Fibroblast of lung (primary cell): Measurements from ENCODE around the gene NPAS1.

ENCODE experiments used
- EZH2 ChIP-seq: IDR thresholded peaks from 2 replicates; pipeline ENCODE4 v1.5.1; 2012; ENCODE audit warnings: low read length, control low read depth, mild to moderate bottlenecking; ENCODE audit errors: missing control alignments
- TF ChIP-seq, protein P1 (sequence below), 2 donors: IDR thresholded peaks in 1 of 2; conservative IDR thresholded peaks in 1 of 2; 1 replicate in 1 of 2; 2 replicates in 1 of 2; pipeline ENCODE4 v1.5.1; 2011 to 2012; ENCODE audit warnings: low read length in 2 of 2, control low read depth in 1 of 2, inconsistent platforms in 1 of 2, low read depth in 1 of 2, mild to moderate bottlenecking in 1 of 2

DNA sequence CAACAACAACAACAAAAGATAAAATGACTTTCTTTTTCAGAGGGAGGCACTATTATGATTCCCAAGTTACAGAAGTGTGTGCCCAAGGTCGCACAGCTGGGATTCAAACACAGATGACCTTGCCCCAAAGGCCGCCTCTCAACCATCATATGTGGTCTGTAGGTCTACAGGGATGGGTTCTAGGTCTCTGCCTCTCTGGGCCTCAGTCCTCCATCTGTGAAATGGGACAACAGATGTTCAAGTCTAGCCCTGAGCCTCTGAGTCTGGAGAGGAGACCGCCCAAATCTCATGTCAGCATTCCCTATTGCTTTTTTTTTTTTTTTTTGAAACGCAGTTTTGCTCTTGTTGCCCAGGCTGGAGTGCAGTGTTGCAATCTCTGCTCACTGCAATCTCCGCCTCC lies 4.9 kb downstream of the NPAS1 start:
- TF ChIP-seq, protein P1, sequence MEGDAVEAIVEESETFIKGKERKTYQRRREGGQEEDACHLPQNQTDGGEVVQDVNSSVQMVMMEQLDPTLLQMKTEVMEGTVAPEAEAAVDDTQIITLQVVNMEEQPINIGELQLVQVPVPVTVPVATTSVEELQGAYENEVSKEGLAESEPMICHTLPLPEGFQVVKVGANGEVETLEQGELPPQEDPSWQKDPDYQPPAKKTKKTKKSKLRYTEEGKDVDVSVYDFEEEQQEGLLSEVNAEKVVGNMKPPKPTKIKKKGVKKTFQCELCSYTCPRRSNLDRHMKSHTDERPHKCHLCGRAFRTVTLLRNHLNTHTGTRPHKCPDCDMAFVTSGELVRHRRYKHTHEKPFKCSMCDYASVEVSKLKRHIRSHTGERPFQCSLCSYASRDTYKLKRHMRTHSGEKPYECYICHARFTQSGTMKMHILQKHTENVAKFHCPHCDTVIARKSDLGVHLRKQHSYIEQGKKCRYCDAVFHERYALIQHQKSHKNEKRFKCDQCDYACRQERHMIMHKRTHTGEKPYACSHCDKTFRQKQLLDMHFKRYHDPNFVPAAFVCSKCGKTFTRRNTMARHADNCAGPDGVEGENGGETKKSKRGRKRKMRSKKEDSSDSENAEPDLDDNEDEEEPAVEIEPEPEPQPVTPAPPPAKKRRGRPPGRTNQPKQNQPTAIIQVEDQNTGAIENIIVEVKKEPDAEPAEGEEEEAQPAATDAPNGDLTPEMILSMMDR (conservative IDR thresholded peaks at IDR 0.05 in 1 of 2, IDR thresholded peaks at IDR 0.05 in 1 of 2; ENCODE audit: low read depth in 1 of 2, low read length in 2 of 2) = no peak
- TF ChIP-seq EZH2 = no peak
